ENCODE results near the gene TBC1D2. TPM values are rescaled to one million over a fixed set of nuclear protein-coding genes. Genes with fewer than 3 reads are reported as not detected.

TBC1D2 gene
- total RNA-seq, 1 experiment from 2014 or later, result 11.1 TPM

GRCh38 chr9:98192503-98193335 is 62.7 kb downstream of the TBC1D2 start, which contains the start of gene CORO2A (continued):
- TF ChIP-seq PRDM15 (CRISPR knock-in tag; IDR thresholded peaks at IDR 0.05) (no peak), STAT6 (CRISPR knock-in tag; conservative IDR thresholded peaks at IDR 0.05; ENCODE audit: low read depth) (no peak), FOXK1 (CRISPR knock-in tag; IDR thresholded peaks at IDR 0.05) (no peak), ZNF219 (CRISPR knock-in tag; IDR thresholded peaks at IDR 0.05; ENCODE audit: borderline replicate concordance) (no peak; the same call in 1 of the 2 replicates), ZNF396 (CRISPR knock-in tag; IDR thresholded peaks at IDR 0.05; ENCODE audit: borderline replicate concordance) (no peak), ATF3 (CRISPR knock-in tag; conservative IDR thresholded peaks at IDR 0.05) (no peak), ATF2 (CRISPR knock-in tag; IDR thresholded peaks at IDR 0.05; ENCODE audit: borderline replicate concordance, low read depth) (no peak), SOX15 (CRISPR knock-in tag; IDR thresholded peaks at IDR 0.05) (no peak), CREB1 (CRISPR knock-in tag; IDR thresholded peaks at IDR 0.05) (0 out of 2 replicates have a peak, but pooled peaks have one; percentile 48), TCF7 (CRISPR knock-in tag; IDR thresholded peaks at IDR 0.05; ENCODE audit: low read depth) (no peak), JUN (CRISPR knock-in tag; IDR thresholded peaks at IDR 0.05) (no peak), NR1H2 (CRISPR knock-in tag; IDR thresholded peaks at IDR 0.05) (no peak), ELF4 (CRISPR knock-in tag; IDR thresholded peaks at IDR 0.05; ENCODE audit: low read depth) (no peak), ZBTB21 (CRISPR knock-in tag; IDR thresholded peaks at IDR 0.05; ENCODE audit: borderline replicate concordance) (no peak), PRRX2 (CRISPR knock-in tag; IDR thresholded peaks at IDR 0.05) (no peak), ZNF263 (CRISPR knock-in tag; IDR thresholded peaks at IDR 0.05; ENCODE audit: low read depth) (0 out of 2 replicates have a peak, but pooled peaks have one; percentile 35), ZNF138 (CRISPR knock-in tag; conservative IDR thresholded peaks at IDR 0.05) (no peak), CDX4 (CRISPR knock-in tag; IDR thresholded peaks at IDR 0.05; ENCODE audit: borderline replicate concordance) (no peak), TEAD4 (CRISPR knock-in tag; IDR thresholded peaks at IDR 0.05) (no peak), TEAD1 (CRISPR knock-in tag; IDR thresholded peaks at IDR 0.05) (no peak; the same call in 1 of the 2 replicates), ZMAT4 (CRISPR knock-in tag; IDR thresholded peaks at IDR 0.05) (no peak), ATF1 (CRISPR knock-in tag; IDR thresholded peaks at IDR 0.05) (peak; percentile 57; the same call in 1 of the 2 replicates)
- TF ChIP-seq, protein P1, sequence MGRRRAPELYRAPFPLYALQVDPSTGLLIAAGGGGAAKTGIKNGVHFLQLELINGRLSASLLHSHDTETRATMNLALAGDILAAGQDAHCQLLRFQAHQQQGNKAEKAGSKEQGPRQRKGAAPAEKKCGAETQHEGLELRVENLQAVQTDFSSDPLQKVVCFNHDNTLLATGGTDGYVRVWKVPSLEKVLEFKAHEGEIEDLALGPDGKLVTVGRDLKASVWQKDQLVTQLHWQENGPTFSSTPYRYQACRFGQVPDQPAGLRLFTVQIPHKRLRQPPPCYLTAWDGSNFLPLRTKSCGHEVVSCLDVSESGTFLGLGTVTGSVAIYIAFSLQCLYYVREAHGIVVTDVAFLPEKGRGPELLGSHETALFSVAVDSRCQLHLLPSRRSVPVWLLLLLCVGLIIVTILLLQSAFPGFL (CRISPR knock-in tag; IDR thresholded peaks at IDR 0.05; ENCODE audit: borderline replicate concordance), result no peak
- TF ChIP-seq, protein P2, sequence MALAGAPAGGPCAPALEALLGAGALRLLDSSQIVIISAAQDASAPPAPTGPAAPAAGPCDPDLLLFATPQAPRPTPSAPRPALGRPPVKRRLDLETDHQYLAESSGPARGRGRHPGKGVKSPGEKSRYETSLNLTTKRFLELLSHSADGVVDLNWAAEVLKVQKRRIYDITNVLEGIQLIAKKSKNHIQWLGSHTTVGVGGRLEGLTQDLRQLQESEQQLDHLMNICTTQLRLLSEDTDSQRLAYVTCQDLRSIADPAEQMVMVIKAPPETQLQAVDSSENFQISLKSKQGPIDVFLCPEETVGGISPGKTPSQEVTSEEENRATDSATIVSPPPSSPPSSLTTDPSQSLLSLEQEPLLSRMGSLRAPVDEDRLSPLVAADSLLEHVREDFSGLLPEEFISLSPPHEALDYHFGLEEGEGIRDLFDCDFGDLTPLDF (CRISPR knock-in tag; IDR thresholded peaks at IDR 0.05), result no peak
- TF ChIP-seq, protein P3, sequence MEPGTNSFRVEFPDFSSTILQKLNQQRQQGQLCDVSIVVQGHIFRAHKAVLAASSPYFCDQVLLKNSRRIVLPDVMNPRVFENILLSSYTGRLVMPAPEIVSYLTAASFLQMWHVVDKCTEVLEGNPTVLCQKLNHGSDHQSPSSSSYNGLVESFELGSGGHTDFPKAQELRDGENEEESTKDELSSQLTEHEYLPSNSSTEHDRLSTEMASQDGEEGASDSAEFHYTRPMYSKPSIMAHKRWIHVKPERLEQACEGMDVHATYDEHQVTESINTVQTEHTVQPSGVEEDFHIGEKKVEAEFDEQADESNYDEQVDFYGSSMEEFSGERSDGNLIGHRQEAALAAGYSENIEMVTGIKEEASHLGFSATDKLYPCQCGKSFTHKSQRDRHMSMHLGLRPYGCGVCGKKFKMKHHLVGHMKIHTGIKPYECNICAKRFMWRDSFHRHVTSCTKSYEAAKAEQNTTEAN (CRISPR knock-in tag; IDR thresholded peaks at IDR 0.05), result no peak

Data from WTC11 (cell line).